ENCODE results near the gene AKIP1.

AKIP1 gene

GRCh38 chr11:8908099-8908498 lies 2.9 kb upstream of the AKIP1 start:
- no peak overlapping the region for H2AFZ ChIP-seq (ENCODE audit: low read length)
- DNase-seq: no peak
- H3K27me3 ChIP-seq (replicated peaks; ENCODE audit: insufficient read depth, low read length): no peaks in the 10 kb centered on the region
- no peak overlapping the region for H3K27ac ChIP-seq (ENCODE audit: low read length)
- H3K9me3 ChIP-seq (replicated peaks; ENCODE audit: insufficient read depth, low read length): no peaks in the 10 kb centered on the region
- H3K4me3 ChIP-seq (ENCODE audit: low read length): no peak overlapping the region
- H3K79me2 ChIP-seq (ENCODE audit: low read length): peaks cover 10% of the 10 kb centered on the region; the same call in 1 of the 2 replicates
- TF ChIP-seq EZH2phosphoT487 (IDR thresholded peaks at IDR 0.05; ENCODE audit: low read length) (no peak), CTCF (IDR thresholded peaks at IDR 0.05; ENCODE audit: low read length) (no peak), EZH2 (optimal IDR thresholded peaks at IDR 0.05; ENCODE audit: low read depth, low read length) (no peak)
- H3K9me2 ChIP-seq (replicated peaks; ENCODE audit: insufficient read depth, low read length): no peaks in the 10 kb centered on the region
- no peak overlapping the region for H3K4me2 ChIP-seq (ENCODE audit: low read depth, low read length)
- no peak overlapping the region for H3K9ac ChIP-seq (ENCODE audit: low read length)
- H3K4me1 ChIP-seq (ENCODE audit: low read length): peaks cover 5% of the 10 kb centered on the region; the same call in 1 of the 2 replicates
- H3K36me3 ChIP-seq (replicated peaks; ENCODE audit: insufficient read depth, low read length): no peaks in the 10 kb centered on the region
- H4K20me1 ChIP-seq (ENCODE audit: insufficient read depth, low read length): no peaks in the 10 kb centered on the region
- 0 out of 2 replicates have a peak, but pooled peaks cover 3% of the 10 kb centered on the region for H3F3A ChIP-seq (ENCODE audit: insufficient read depth, low read length)

- H3K4me1 ChIP-seq (ENCODE audit: low read length): peaks cover 14% of the 10 kb centered on the region
- DNase-seq: no peak
- H3K27me3 ChIP-seq (replicated peaks; ENCODE audit: insufficient read depth, low read length): no peaks in the 10 kb centered on the region
- no peaks in the 10 kb centered on the region for H3K36me3 ChIP-seq (replicated peaks; ENCODE audit: insufficient read depth, low read length)
- no peaks in the 10 kb centered on the region for H3K9me2 ChIP-seq (replicated peaks; ENCODE audit: insufficient read depth, low read length)
- H3K4me2 ChIP-seq (ENCODE audit: low read depth, low read length): peak overlapping the region; percentile 71
- peaks cover 13% of the 10 kb centered on the region; the same call in 1 of the 2 replicates for H3F3A ChIP-seq (ENCODE audit: insufficient read depth, low read length)
- H3K9me3 ChIP-seq (replicated peaks; ENCODE audit: insufficient read depth, low read length): no peaks in the 10 kb centered on the region
- no peak overlapping the region for H3K27ac ChIP-seq (ENCODE audit: low read length)
- TF ChIP-seq EZH2phosphoT487 (IDR thresholded peaks at IDR 0.05; ENCODE audit: low read length) (no peak), EZH2 (optimal IDR thresholded peaks at IDR 0.05; ENCODE audit: low read depth, low read length) (no peak), CTCF (IDR thresholded peaks at IDR 0.05; ENCODE audit: low read length) (no peak)
- H3K79me2 ChIP-seq (ENCODE audit: low read length): peaks cover 10% of the 10 kb centered on the region; the same call in 1 of the 2 replicates
- H3K4me3 ChIP-seq (ENCODE audit: low read length): peak overlapping the region; percentile 66
- peak overlapping the region; percentile 31; the same call in 1 of the 2 replicates for H3K9ac ChIP-seq (ENCODE audit: low read length)
- no peaks in the 10 kb centered on the region for H4K20me1 ChIP-seq (ENCODE audit: insufficient read depth, low read length)
- H2AFZ ChIP-seq (ENCODE audit: low read length): peak overlapping the region; percentile 85
These were observed 351 bp upstream of the AKIP1 start for GRCh38 chr11:8910649-8911026.

- Histone ChIP-seq H4K20me1 (ENCODE audit: insufficient read depth, low read length) (no peaks in the 10 kb centered on the region), H3K4me3 (ENCODE audit: low read length) (peak overlapping the region; percentile 47), H3K4me1 (ENCODE audit: low read length) (peaks cover 17% of the 10 kb centered on the region), H3K79me2 (ENCODE audit: low read length) (peaks cover 10% of the 10 kb centered on the region; the same call in 1 of the 2 replicates), H2AFZ (ENCODE audit: low read length) (peak overlapping the region; percentile 78), H3K9me3 (replicated peaks; ENCODE audit: insufficient read depth, low read length) (no peaks in the 10 kb centered on the region), H3K4me2 (ENCODE audit: low read depth, low read length) (peak overlapping the region; percentile 79), H3F3A (ENCODE audit: insufficient read depth, low read length) (peaks cover 13% of the 10 kb centered on the region; the same call in 1 of the 2 replicates), H3K36me3 (replicated peaks; ENCODE audit: insufficient read depth, low read length) (no peaks in the 10 kb centered on the region), H3K9ac (ENCODE audit: low read length) (peak overlapping the region; percentile 33), H3K9me2 (replicated peaks; ENCODE audit: insufficient read depth, low read length) (no peaks in the 10 kb centered on the region), H3K27me3 (replicated peaks; ENCODE audit: insufficient read depth, low read length) (no peaks in the 10 kb centered on the region), H3K27ac (ENCODE audit: low read length) (peak overlapping the region; percentile 52; the same call in 1 of the 2 replicates)
- TF ChIP-seq EZH2phosphoT487 (IDR thresholded peaks at IDR 0.05; ENCODE audit: low read length) (no peak), EZH2 (optimal IDR thresholded peaks at IDR 0.05; ENCODE audit: low read depth, low read length) (no peak), CTCF (IDR thresholded peaks at IDR 0.05; ENCODE audit: low read length) (peak; percentile 89)
- DNase-seq: peak; percentile 62
These were observed 3.1 kb downstream of the AKIP1 start for GRCh38 chr11:8913961-8914660.

Data from MM.1S (cell line).